ENCODE results near the gene CPNE6.

CPNE6 gene

DNA sequence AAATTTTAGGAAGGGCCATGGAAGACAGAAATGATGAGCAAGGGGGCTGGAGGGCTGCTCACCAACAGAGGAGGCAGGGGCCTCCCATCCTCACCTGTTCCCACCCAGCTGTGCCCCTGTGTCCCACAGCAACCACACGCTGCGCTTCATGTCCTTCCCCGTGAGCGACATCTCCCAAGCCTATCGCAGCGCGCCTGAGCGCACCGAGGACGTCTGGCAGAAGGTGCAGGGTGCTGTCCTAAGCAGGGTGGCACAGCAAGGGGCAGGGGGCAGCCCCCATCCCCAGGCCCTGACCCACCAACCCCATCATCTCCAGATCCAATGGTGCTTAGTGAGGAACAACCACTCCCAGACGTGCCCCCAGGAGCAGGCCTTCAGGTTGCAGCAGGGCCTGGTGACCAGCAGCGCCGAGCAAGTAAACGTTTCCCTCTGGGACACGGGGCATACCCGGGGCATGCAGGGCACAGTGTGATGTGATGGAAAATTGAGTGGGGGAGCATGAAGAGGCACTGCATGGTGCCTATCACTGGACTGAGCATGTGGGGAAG lies 11.4 kb upstream of the CPNE6 start:
- no peak overlapping the region for H3K9ac ChIP-seq (ENCODE audit: low read depth, low read length)
- no peaks in the 10 kb centered on the region for H3K36me3 ChIP-seq (ENCODE audit: insufficient read depth, low read length)
- no peaks in the 10 kb centered on the region for H3K9me3 ChIP-seq (ENCODE audit: control insufficient read depth, insufficient read depth, low read length)
- H3K4me1 ChIP-seq (ENCODE audit: insufficient read depth, low read length), result 0 out of 2 replicates have a peak, but pooled peaks cover 5% of the 10 kb centered on the region

DNA sequence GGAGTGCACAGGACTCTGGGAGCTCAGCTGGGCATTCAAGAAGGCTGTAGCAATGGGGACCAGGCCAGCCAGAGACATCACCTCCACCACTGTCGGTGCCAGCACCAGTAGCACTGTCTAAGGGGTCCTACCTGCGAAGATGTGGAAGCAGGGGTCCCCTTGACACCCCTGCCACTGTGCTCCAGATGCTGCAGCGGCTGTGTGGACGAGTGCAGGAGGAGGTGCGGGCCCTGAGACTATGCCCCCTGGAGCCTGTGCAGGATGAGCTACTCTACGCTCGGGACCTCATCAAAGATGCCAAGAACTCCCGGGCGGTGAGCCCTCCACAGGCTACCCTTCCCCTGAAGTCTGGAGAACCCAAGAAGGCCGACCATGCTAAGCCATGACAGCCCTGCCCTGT lies 10.9 kb upstream of the CPNE6 start:
- no peaks in the 10 kb centered on the region for H3K9me3 ChIP-seq (ENCODE audit: control insufficient read depth, insufficient read depth, low read length)
- no peak overlapping the region for H3K9ac ChIP-seq (ENCODE audit: low read depth, low read length)
- 0 out of 2 replicates have a peak, but pooled peaks cover 5% of the 10 kb centered on the region for H3K4me1 ChIP-seq (ENCODE audit: insufficient read depth, low read length)
- H3K36me3 ChIP-seq (ENCODE audit: insufficient read depth, low read length), result no peaks in the 10 kb centered on the region

DNA sequence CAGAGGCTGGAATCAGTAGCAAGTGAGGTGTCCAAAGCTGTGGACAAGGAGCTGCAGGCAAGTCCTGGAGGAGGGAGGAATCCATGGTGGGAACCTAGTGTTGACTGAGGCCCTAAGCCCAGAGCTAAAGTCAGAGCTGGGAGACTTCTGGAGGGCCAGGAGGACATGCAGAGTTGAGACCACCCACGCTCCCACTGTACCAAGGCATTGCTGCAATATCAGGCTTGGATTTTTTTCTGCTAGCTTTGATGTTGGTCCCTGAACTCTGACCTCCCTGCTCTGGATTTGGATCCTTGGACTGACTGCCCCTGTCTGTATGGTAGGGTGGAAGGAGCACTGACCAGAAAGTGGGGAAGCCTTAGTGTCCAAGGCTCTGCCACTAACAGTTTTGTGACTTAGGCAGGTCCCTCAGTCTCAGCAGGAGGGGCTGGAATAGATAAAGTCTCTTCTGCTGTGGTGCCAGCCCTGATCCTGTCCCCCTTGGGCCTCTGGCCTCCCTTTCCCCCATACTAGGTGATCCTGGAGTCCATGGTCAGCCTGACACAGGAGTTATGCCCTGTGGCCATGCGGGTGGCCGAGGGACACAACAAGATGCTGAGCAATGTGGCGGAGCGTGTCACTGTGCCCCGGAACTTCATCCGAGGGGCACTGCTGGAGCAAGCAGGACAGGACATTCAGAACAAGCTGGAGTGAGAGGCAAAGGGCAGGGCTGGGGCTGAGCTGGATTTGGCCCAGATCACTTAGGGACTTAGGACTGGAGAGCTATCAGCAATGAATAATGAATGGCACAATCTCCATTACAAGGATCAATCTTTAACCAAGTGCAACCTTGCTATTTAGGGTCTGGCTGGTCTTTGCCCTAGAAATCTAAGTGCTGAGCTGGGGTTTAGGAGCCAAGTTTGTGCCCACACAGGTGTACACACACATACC lies 10.1 kb upstream of the CPNE6 start:
- Histone ChIP-seq H3K9ac (ENCODE audit: low read depth, low read length) (no peak overlapping the region), H3K9me3 (ENCODE audit: control insufficient read depth, insufficient read depth, low read length) (no peaks in the 10 kb centered on the region), H3K36me3 (ENCODE audit: insufficient read depth, low read length) (no peaks in the 10 kb centered on the region), H3K4me1 (ENCODE audit: insufficient read depth, low read length) (0 out of 2 replicates have a peak, but pooled peaks cover 5% of the 10 kb centered on the region)

DNA sequence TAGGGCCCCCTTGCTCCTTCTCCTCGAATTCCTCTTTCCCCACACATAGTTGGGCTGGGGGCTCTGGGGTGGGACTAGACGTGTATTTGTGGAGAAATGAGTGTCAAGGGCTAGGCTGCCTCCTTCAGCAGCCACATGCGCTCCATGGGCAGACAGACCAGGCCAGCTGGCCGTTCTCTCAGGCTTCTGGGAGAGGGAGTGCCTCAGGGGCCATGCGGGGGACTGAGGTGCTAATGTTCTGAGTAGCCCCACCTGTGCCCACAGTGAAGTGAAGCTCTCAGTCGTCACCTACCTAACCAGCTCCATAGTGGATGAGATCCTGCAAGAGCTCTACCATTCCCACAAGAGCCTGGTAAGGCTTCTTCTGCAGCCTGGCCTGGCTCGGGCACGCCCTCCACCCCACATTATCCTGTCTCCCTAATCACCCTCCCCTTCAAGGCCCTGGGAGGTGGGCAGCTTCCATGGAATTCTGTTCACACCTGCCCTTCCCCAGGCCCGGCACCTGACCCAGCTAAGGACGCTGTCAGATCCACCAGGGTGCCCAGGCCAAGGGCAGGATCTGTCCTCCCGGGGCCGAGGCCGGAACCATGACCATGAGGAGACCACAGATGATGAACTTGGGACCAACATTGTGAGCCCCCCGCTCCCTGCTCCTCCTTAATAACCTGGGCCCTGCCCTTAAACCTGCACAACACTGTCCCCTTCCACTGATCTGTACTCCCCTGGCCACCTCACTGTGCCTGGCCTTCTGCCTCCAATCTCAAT lies 9.0 kb upstream of the CPNE6 start:
- Histone ChIP-seq H3K36me3 (ENCODE audit: insufficient read depth, low read length) (no peaks in the 10 kb centered on the region), H3K9me3 (ENCODE audit: control insufficient read depth, insufficient read depth, low read length) (no peaks in the 10 kb centered on the region), H3K4me1 (ENCODE audit: insufficient read depth, low read length) (0 out of 2 replicates have a peak, but pooled peaks cover 5% of the 10 kb centered on the region), H3K9ac (ENCODE audit: low read depth, low read length) (no peak overlapping the region)

DNA sequence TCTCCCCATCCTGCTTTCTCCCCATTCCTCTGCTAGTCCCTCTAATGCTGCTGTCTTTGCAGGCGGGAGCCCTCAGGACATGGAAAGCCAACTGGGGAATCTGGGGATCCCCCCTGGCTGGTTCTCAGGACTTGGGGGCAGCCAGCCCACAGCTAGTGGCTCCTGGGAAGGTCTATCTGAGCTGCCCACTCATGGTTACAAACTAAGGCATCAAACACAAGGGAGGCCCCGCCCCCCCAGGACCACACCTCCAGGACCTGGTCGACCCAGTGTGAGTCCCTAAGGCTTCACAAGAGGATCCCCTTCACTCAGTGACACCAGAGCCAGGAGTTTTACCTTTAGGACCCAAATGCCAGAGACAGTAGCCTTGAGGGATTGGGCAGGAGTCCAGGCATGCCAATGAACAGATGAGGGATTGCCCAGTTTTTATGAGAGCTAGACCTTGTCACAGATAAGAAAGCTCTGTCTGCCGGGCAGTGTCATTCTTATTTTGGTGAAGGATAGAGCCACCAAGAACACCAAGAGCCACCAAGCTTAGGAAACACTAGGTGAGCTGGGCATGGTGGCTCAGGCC lies 8.0 kb upstream of the CPNE6 start:
- Histone ChIP-seq H3K9me3 (ENCODE audit: control insufficient read depth, insufficient read depth, low read length) (no peaks in the 10 kb centered on the region), H3K4me1 (ENCODE audit: insufficient read depth, low read length) (0 out of 2 replicates have a peak, but pooled peaks cover 5% of the 10 kb centered on the region), H3K36me3 (ENCODE audit: insufficient read depth, low read length) (no peaks in the 10 kb centered on the region), H3K9ac (ENCODE audit: low read depth, low read length) (no peak overlapping the region)

DNA sequence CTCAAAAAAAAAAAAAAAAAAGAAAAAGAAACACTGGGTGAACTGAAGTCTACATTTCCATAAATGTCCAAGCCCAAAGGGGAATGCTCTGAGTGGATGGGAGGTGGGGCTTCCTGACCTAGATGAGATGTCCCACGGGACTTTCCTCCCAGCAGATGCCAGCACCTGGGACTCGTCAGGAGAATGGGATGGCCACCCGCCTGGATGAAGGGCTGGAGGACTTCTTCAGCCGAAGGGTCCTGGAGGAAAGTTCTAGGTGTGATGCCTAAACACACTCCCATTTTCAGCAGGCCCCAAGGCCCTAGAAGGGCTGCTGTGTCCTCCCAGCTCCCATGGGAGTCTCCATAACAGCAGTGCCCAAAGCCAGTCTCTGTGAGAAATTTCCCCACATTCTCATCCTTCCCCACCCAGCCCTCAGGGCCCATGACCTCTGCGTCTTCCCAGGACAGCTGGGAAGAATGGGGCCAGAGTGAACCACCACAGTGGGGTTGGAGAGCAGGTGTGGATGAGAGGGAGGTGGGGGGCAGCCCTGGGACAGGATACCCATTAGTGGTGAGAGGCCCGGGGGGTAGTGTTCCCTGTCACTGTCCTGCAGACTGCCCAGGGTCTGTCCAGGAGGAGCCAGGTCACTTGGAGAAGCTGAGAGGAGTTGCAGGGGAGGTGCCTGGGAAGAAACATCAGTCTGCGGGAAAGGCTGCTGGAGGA lies 7.1 kb upstream of the CPNE6 start:
- Histone ChIP-seq H3K4me1 (ENCODE audit: insufficient read depth, low read length) (no peaks in the 10 kb centered on the region), H3K36me3 (ENCODE audit: insufficient read depth, low read length) (no peaks in the 10 kb centered on the region), H3K9ac (ENCODE audit: low read depth, low read length) (no peak overlapping the region), H3K9me3 (ENCODE audit: control insufficient read depth, insufficient read depth, low read length) (no peaks in the 10 kb centered on the region)

DNA sequence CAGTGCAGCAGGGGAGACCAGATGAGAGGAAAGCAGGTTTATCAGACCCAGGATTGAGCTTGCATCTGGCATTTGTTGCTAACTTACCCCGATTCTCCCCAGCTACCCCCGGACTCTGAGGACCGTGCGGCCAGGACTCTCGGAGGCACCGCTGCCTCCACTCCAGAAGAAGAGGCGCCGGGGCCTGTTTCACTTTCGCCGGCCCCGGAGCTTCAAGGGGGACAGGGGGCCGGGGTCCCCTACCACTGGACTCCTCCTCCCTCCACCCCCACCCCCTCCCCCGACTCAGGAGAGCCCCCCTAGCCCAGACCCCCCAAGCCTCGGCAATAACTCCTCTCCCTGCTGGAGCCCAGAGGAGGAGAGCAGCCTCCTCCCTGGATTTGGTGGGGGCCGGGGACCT lies 6.5 kb upstream of the CPNE6 start:
- no peaks in the 10 kb centered on the region for H3K9me3 ChIP-seq (ENCODE audit: control insufficient read depth, insufficient read depth, low read length)
- no peaks in the 10 kb centered on the region for H3K36me3 ChIP-seq (ENCODE audit: insufficient read depth, low read length)
- no peak overlapping the region for H3K9ac ChIP-seq (ENCODE audit: low read depth, low read length)
- no peaks in the 10 kb centered on the region for H3K4me1 ChIP-seq (ENCODE audit: insufficient read depth, low read length)

DNA sequence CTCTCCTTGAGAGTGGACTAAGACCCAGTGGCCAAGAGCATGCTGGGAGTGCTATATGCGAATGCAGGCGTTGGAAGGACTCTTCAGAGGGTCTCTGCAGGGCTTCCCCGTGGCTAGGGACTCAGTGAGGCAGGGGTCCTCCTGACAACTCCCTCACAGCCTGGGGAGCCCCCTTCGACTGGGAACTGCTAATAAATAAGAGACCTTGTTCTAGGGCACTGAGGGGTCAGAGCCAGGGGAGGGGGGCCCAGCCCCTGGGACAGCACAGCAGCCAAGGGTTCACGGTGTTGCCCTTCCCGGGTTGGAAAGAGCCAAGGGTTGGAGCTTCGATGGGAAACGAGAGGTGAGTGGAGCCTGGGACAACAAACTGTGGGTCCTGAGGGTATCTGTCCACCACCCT lies 6.0 kb upstream of the CPNE6 start:
- Histone ChIP-seq H3K9ac (ENCODE audit: low read depth, low read length) (no peak overlapping the region), H3K9me3 (ENCODE audit: control insufficient read depth, insufficient read depth, low read length) (no peaks in the 10 kb centered on the region), H3K36me3 (ENCODE audit: insufficient read depth, low read length) (no peaks in the 10 kb centered on the region), H3K4me1 (ENCODE audit: insufficient read depth, low read length) (no peaks in the 10 kb centered on the region)

DNA sequence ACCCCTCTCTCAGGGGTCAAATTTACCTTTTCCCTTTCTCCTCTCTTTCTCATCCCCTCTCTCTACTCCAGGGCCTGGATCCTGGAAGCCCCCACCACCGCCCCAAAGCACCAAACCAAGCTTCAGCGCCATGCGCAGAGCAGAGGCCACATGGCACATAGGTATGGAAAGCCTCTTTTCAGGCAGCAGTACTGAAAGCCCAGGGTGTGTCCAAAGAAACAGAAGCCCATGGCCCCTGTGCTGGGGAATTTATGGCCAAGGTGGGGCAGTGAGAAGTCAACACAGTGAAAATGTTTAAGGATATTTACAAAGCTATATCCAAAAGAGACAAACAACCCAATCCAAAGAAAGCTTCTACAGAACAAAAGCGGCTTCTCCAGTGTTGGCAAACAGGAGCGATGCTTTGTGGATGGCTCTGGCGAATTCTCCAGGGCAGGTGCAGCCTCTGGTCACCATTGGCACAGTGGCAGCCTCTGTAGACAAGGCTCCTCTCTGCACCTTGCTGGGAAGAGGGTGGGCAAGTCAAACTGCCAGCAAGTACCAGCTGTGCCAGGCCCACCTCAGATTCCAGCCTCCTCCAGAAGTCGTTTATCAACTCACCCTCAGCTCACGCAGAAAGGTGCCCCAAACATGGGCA lies 4.7 kb upstream of the CPNE6 start:
- H3K4me1 ChIP-seq (ENCODE audit: insufficient read depth, low read length), result no peaks in the 10 kb centered on the region

DNA sequence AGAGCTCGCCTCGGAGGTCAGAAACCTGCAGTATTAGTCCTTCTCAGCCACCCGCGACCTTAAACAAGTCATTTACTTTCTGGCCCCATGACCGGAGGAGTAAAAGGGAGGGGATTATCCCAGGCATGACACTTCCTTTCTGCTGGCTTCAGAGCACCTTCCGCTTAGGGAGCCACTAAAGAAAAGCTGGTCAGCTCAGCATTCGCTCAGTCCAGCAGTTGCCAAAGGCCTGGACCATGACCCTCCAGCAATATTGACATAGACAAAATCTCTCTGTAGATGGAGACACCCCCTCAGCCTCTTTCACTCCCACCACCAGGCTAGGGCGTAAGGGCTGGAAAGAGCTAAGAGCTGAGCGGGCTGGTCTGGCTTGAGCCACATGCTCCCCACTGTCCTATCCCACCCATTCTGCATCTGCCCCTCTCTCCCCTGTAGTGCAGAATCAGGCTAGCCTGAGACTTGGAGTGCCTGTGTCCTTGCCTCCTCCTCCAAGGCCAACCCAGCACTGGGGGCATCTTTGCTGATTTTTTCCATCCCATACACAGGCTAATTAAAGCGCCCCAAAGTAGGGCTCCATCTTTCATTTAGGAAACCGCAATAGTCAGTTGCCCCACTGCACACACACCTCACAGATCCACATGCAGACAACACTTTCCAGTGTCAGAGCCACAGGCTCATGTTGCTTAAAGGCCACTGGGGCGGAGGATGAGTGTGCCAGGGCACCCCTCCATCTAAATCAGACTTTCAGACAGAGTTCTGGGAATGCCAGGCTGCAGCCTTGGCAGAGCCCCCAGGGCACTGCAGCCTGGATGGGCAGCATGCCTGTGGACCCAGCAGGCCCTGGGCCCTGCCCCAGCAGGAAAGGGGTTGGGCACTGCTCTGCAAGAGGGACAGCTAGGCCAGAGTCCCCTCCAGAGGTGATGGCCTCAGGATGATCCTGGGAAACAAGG lies 4.0 kb upstream of the CPNE6 start:
- H3K4me1 ChIP-seq (ENCODE audit: insufficient read depth, low read length), result no peaks in the 10 kb centered on the region
- H3K36me3 ChIP-seq (ENCODE audit: insufficient read depth, low read length), result no peaks in the 10 kb centered on the region
- H3K9ac ChIP-seq (ENCODE audit: low read depth, low read length), result no peak overlapping the region
- no peaks in the 10 kb centered on the region for H3K9me3 ChIP-seq (ENCODE audit: control insufficient read depth, insufficient read depth, low read length)

More for the DNA sequence above, 4.7 kb upstream of the CPNE6 start:
- Histone ChIP-seq H3K9me3 (ENCODE audit: control insufficient read depth, insufficient read depth, low read length) (no peaks in the 10 kb centered on the region), H3K9ac (ENCODE audit: low read depth, low read length) (no peak overlapping the region), H3K36me3 (ENCODE audit: insufficient read depth, low read length) (no peaks in the 10 kb centered on the region)

DNA sequence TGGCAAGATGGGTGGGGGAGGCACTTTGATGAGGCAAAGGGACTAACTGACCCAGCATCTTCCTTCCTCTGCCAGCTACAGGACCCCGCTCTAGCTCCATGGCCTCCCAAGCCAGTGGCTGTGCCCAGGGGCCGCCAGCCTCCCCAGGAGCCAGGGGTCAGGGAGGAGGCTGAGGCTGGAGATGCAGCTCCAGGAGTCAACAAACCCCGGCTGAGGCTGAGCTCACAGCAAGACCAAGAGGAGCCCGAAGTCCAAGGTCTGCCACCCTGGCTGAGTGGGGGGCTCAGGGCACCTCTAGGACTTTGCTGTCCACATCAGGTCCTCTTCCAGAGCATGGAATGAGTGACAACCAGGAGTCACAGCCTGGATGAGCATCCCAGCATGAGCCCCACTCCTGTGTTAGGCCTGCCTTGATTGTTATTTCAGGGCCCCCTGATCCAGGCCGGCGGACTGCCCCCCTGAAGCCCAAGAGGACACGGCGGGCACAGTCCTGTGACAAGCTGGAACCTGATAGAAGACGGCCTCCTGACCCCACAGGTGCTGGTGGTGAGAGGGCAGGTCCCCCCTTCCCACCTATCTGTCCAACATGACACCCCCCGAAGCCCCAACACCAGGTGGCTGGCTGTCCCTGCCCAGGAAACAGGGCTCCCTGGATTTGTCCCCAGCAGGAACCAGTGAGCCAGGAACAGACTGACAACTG lies 2.5 kb upstream of the CPNE6 start:
- H3K36me3 ChIP-seq (ENCODE audit: insufficient read depth, low read length), result no peaks in the 10 kb centered on the region
- no peak overlapping the region for H3K9ac ChIP-seq (ENCODE audit: low read depth, low read length)
- no peaks in the 10 kb centered on the region for H3K4me1 ChIP-seq (ENCODE audit: insufficient read depth, low read length)
- no peaks in the 10 kb centered on the region for H3K9me3 ChIP-seq (ENCODE audit: control insufficient read depth, insufficient read depth, low read length)

DNA sequence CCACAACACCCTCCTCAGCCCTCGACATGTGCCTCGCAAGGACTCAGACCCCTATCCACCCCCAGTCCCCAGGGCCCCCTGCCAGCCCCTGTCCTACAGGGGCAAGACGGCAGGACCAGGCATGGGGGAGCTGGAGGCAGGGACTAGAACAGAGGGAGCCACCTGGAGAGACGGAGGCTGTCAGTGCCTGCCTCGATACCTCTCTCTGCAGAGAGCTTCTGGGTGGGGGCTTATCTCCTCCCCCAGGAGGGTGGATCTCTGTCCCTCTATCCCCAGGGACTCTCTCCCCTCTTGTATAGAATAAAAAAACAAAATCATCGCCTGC lies 2.0 kb upstream of the CPNE6 start:
- no peaks in the 10 kb centered on the region for H3K9me3 ChIP-seq (ENCODE audit: control insufficient read depth, insufficient read depth, low read length)
- no peak overlapping the region for H3K9ac ChIP-seq (ENCODE audit: low read depth, low read length)
- H3K4me1 ChIP-seq (ENCODE audit: insufficient read depth, low read length), result no peaks in the 10 kb centered on the region
- no peaks in the 10 kb centered on the region for H3K36me3 ChIP-seq (ENCODE audit: insufficient read depth, low read length)
